ENCODE data around the gene CENPP.

The CENPP gene

DNA sequence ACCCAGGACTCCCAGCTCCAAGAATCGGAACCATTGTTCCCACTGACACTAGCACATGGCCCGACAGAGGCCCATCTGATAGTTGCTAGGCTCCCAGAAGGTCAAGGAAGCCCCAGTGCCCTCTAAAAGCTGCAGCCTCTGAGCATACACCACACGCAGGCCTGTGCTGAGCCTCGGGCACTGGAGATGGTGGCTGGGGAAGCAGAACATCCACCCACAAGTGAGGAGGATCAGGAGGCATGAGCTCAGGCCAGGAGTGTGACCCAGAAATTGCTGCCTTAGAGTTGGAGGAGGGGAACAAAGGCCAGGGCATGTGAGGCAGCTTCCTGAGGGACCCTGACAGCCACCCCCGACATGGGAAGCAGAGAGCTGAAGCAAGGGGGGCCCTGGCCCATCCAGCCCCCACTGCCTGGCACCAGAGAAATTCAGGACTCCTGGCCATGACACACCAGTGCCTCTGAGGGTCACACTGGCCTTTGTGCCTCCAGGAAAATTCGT is 322.8 kb downstream of the CENPP start:
- DNase-seq, result no peak
- Histone ChIP-seq H3K4me1 (ENCODE audit: control extremely low read depth in 1 of 4, control insufficient read depth in 4 of 4, insufficient read depth in 4 of 4, low read length in 3 of 4) (no peaks in the 10 kb centered on the region), H3K9me3 (ENCODE audit: control extremely low read depth in 1 of 5, control insufficient read depth in 4 of 5, insufficient read depth in 2 of 5, low read depth in 1 of 5, low read length in 4 of 5) (peaks cover 0 to 12% (median 3%) of the 10 kb centered on the region in 5 experiments), H3K4me3 (ENCODE audit: control insufficient read depth in 1 of 7, extremely low read depth in 1 of 7, insufficient read depth in 4 of 7, low read depth in 2 of 7, low read length in 6 of 7) (no peak overlapping the region), H3K36me3 (ENCODE audit: control insufficient read depth in 4 of 4, insufficient read depth in 4 of 4, low read length in 3 of 4) (peaks cover 11 to 77% (median 50%) of the 10 kb centered on the region in 4 experiments), H3K27ac (ENCODE audit: insufficient read depth in 1 of 2, low read depth in 1 of 2, low read length in 2 of 2, poor library complexity in 1 of 2, severe bottlenecking in 2 of 2) (no peak overlapping the region), H3K27me3 (replicated peaks in 2 of 5; ENCODE audit: control insufficient read depth in 4 of 5, insufficient read depth in 5 of 5, low read length in 4 of 5) (no peaks in the 10 kb centered on the region)
- WGBS (ENCODE audit: insufficient coverage), result 98% methylated on average over 6 of the region's 6 CpGs
- ChIA-PET CTCF (interaction anchor here (1.1 to 1.7 kb wide), 2 partner anchors 10 to 14 kb away, joined by 3 to 4 read pairs; no protein-coding TSS in a partner anchor), POLR2A (no interaction called here)

DNA sequence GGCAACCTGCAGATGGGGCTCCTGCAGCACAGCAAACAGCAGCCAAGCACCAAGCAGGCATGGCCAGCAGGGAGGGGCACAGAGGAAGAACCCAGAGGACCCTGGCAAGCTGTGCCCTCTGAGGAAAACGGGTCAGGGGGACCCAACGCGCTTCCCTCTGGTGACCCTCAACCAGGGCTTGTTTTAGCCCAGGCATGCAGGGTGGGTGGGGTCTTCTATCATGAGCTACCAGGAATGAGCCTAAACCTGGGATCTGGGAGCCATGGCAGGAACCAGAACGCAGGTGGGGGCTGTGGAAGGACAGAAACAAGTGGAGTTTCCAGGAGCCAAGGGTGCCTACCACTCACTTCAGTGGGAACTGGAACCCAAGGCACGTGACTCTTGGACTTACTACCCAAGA is 323.3 kb downstream of the CENPP start:
- Histone ChIP-seq H3K36me3 (ENCODE audit: control insufficient read depth in 4 of 4, insufficient read depth in 4 of 4, low read length in 3 of 4) (peaks cover 11 to 76% (median 51%) of the 10 kb centered on the region in 4 experiments), H3K27me3 (replicated peaks in 2 of 5; ENCODE audit: control insufficient read depth in 4 of 5, insufficient read depth in 5 of 5, low read length in 4 of 5) (no peaks in the 10 kb centered on the region), H3K27ac (ENCODE audit: insufficient read depth in 1 of 2, low read depth in 1 of 2, low read length in 2 of 2, poor library complexity in 1 of 2, severe bottlenecking in 2 of 2) (no peak overlapping the region), H3K4me1 (ENCODE audit: control extremely low read depth in 1 of 4, control insufficient read depth in 4 of 4, insufficient read depth in 4 of 4, low read length in 3 of 4) (no peaks in the 10 kb centered on the region), H3K9me3 (ENCODE audit: control extremely low read depth in 1 of 5, control insufficient read depth in 4 of 5, insufficient read depth in 2 of 5, low read depth in 1 of 5, low read length in 4 of 5) (peaks cover 0 to 12% (median 3%) of the 10 kb centered on the region in 5 experiments), H3K4me3 (ENCODE audit: control insufficient read depth in 1 of 7, extremely low read depth in 1 of 7, insufficient read depth in 4 of 7, low read depth in 2 of 7, low read length in 6 of 7) (no peak overlapping the region)
- POLR2A ChIA-PET, result no interaction called here
- no peak for DNase-seq
- CTCF ChIA-PET, result interaction anchor here (1.1 to 1.7 kb wide), 2 partner anchors 11 to 15 kb away, joined by 3 to 4 read pairs; no protein-coding TSS in a partner anchor
- WGBS (ENCODE audit: insufficient coverage), result 95% methylated on average over 4 of the region's 5 CpGs

DNA sequence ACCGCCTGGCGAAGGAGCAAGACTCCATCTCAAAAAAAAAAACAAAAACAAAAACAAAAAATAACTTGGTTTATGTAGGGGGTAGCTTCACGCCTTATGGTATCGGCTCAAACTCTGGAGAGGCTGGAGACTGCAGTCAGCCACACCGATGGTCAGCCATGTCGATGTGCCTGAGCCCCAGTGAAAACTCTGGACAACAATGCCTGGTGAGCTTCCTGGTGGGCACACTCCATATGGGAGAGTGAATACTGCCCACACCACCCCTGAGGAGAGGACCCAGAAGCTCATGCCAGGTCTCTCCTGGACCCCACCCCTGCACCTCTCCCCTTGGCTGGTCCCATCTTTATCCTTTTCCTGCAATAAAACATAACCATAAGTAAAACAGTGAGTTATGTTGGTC is 324.5 kb downstream of the CENPP start:
- DNase-seq, result no peak
- ChIA-PET POLR2A (no interaction called here), CTCF (no interaction called here)
- Histone ChIP-seq H3K4me3 (ENCODE audit: control insufficient read depth in 1 of 7, extremely low read depth in 1 of 7, insufficient read depth in 4 of 7, low read depth in 2 of 7, low read length in 6 of 7) (no peak overlapping the region), H3K27ac (ENCODE audit: insufficient read depth in 1 of 2, low read depth in 1 of 2, low read length in 2 of 2, poor library complexity in 1 of 2, severe bottlenecking in 2 of 2) (no peak overlapping the region), H3K36me3 (ENCODE audit: control insufficient read depth in 4 of 4, insufficient read depth in 4 of 4, low read length in 3 of 4) (peaks cover 13 to 76% (median 51%) of the 10 kb centered on the region in 4 experiments), H3K9me3 (ENCODE audit: control extremely low read depth in 1 of 5, control insufficient read depth in 4 of 5, insufficient read depth in 2 of 5, low read depth in 1 of 5, low read length in 4 of 5) (peaks cover 0 to 11% (median 3%) of the 10 kb centered on the region in 5 experiments), H3K4me1 (ENCODE audit: control extremely low read depth in 1 of 4, control insufficient read depth in 4 of 4, insufficient read depth in 4 of 4, low read length in 3 of 4) (no peaks in the 10 kb centered on the region), H3K27me3 (replicated peaks in 2 of 5; ENCODE audit: control insufficient read depth in 4 of 5, insufficient read depth in 5 of 5, low read length in 4 of 5) (no peaks in the 10 kb centered on the region)
- 100% methylated on average over 4 of the region's 6 CpGs for WGBS (ENCODE audit: insufficient coverage)

DNA sequence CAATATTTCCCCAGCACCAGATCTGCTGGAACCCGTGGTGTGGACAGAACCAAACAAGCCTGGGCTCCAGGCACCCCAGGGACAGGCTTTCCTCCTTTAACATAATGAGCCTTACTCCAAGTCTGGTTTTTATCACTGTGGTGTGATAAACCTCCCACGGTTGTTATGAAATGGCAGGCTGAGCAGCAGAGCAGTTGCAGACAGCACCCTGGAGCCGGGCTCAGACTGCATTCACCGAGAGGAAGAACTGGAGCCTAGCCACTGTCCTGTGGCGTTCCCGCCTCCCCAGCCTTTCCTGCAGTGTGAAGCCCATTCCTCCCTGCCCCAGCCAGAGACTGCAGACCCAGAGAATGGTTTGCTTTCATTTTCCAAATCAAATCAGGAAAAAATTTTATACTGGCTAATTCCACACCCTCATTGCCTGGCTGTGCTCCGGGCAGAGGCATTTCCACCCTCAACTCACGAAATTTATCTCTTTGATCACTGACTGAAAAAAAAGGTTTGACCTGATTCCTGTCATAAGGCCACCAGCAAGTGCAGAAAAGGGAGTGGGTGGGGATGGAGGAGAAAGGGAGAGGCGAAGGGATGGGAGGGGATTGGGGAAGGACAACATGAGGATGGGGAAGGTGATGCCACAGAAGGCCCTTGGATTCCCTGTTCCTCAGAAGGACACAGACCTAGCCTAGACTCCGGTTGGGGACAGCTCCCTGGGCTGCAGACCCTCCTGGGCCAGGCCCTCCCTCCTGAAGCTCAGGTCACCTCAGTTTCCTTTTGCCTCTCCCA is 325.3 kb downstream of the CENPP start:
- H3K36me3 ChIP-seq (ENCODE audit: control insufficient read depth in 4 of 4, insufficient read depth in 4 of 4, low read length in 3 of 4), result peaks cover 14 to 76% (median 53%) of the 10 kb centered on the region in 4 experiments
- peaks cover 0 to 5% (median 0%) of the 10 kb centered on the region in 5 experiments for H3K9me3 ChIP-seq (ENCODE audit: control extremely low read depth in 1 of 5, control insufficient read depth in 4 of 5, insufficient read depth in 2 of 5, low read depth in 1 of 5, low read length in 4 of 5)
- ChIA-PET CTCF (interaction anchor here (0.6 to 1.5 kb wide), 3 partner anchors 9 to 116 kb away, joined by 3 read pairs; no protein-coding TSS in a partner anchor), POLR2A (no interaction called here)
- WGBS (ENCODE audit: insufficient coverage), result 100% methylated on average over 8 of the region's 10 CpGs
- DNase-seq, result no peak
- no peak overlapping the region for H3K27ac ChIP-seq (ENCODE audit: insufficient read depth in 1 of 2, low read depth in 1 of 2, low read length in 2 of 2, poor library complexity in 1 of 2, severe bottlenecking in 2 of 2)
- H3K4me3 ChIP-seq (ENCODE audit: control insufficient read depth in 1 of 7, extremely low read depth in 1 of 7, insufficient read depth in 4 of 7, low read depth in 2 of 7, low read length in 6 of 7), result no peak overlapping the region
- H3K27me3 ChIP-seq (replicated peaks in 2 of 5; ENCODE audit: control insufficient read depth in 4 of 5, insufficient read depth in 5 of 5, low read length in 4 of 5), result no peaks in the 10 kb centered on the region
- H3K4me1 ChIP-seq (ENCODE audit: control extremely low read depth in 1 of 4, control insufficient read depth in 4 of 4, insufficient read depth in 4 of 4, low read length in 3 of 4), result no peaks in the 10 kb centered on the region

DNA sequence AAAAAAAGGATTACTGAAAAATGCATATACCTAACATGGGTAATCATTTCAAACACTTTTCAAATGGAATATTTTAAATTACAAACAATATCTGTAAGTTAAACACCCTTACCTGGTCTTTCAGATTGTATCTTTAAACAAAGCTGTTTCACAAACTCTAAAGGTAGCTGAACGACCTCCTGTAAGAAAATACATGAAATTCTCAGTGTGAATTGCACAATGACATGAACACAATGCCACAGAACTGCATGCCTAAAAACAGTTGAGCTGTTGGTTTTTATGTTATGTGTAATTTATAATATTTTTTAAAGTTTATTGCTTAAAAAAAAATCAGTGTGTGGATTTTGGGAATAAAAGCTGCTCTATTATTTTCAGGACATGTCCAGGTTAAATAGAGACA is 326.7 kb downstream of the CENPP start:
- POLR2A ChIA-PET, result no interaction called here
- no peak for DNase-seq
- H3K36me3 ChIP-seq (ENCODE audit: control insufficient read depth in 4 of 4, insufficient read depth in 4 of 4, low read length in 3 of 4), result peaks cover 12 to 69% (median 52%) of the 10 kb centered on the region in 4 experiments
- CTCF ChIA-PET, result interaction anchor here (1.0 to 1.5 kb wide), 3 partner anchors 8 to 79 kb away, joined by 3 to 4 read pairs (median 3); no protein-coding TSS in a partner anchor
- no CpG with 5 or more reads among the region's 1 CpG for WGBS (ENCODE audit: insufficient coverage)
- peaks cover 0 to 2% (median 0%) of the 10 kb centered on the region in 5 experiments for H3K9me3 ChIP-seq (ENCODE audit: control extremely low read depth in 1 of 5, control insufficient read depth in 4 of 5, insufficient read depth in 2 of 5, low read depth in 1 of 5, low read length in 4 of 5)
- no peaks in the 10 kb centered on the region for H3K4me1 ChIP-seq (ENCODE audit: control extremely low read depth in 1 of 4, control insufficient read depth in 4 of 4, insufficient read depth in 4 of 4, low read length in 3 of 4)
- no peaks in the 10 kb centered on the region for H3K27me3 ChIP-seq (replicated peaks in 2 of 5; ENCODE audit: control insufficient read depth in 4 of 5, insufficient read depth in 5 of 5, low read length in 4 of 5)
- H3K27ac ChIP-seq (ENCODE audit: insufficient read depth in 1 of 2, low read depth in 1 of 2, low read length in 2 of 2, poor library complexity in 1 of 2, severe bottlenecking in 2 of 2), result no peak overlapping the region
- no peak overlapping the region for H3K4me3 ChIP-seq (ENCODE audit: control insufficient read depth in 1 of 7, extremely low read depth in 1 of 7, insufficient read depth in 4 of 7, low read depth in 2 of 7, low read length in 6 of 7)

DNA sequence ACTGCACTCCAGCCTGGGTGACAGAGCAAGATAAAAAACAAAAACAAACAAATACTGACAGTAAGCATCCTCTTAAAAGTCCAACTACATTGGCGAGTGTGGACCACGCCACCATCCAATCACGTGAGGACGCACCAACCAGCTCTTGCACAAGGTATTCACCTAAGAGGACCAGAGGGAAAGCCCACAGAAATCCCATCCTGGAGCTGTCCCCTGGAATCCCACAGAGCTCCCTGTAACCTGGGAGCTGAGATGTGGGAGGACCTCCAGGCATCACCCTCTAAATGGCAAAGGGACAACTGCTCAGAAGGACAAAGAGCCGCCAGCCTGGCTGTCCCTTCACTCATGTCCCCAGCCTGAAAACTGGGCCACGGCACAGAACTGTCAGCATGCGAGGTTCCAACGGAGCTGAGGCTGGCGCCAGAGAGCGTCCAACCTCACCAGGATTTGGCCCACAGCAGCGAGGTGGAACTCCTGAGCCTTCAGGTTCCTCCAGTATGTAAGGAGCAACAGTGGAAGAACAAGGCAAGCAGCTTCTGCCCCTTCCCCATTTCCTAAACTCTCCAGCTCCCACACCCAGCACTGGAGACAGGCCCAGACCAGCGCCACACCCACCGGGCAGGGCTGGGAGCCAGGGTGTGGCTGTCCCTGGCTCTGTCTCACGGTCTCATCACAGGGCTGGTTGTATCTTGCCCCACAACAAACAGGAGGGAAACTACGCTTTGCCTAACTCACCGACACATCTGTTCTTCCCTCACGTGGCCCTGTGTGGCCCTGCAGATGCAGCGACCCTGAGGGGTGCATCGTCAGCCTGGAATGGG is 328.9 kb downstream of the CENPP start:
- 97% methylated on average over 19 of the region's 19 CpGs for WGBS (ENCODE audit: insufficient coverage)
- POLR2A ChIA-PET, result interaction anchor here (0.6 kb wide), 2 partner anchors 9 to 10 kb away, joined by 3 to 5 read pairs; no protein-coding TSS in a partner anchor

More for the DNA sequence above, 328.9 kb downstream of the CENPP start:
- Histone ChIP-seq H3K9me3 (ENCODE audit: control extremely low read depth in 1 of 5, control insufficient read depth in 4 of 5, insufficient read depth in 2 of 5, low read depth in 1 of 5, low read length in 4 of 5) (no peaks in the 10 kb centered on the region), H3K27me3 (replicated peaks in 2 of 5; ENCODE audit: control insufficient read depth in 4 of 5, insufficient read depth in 5 of 5, low read length in 4 of 5) (no peaks in the 10 kb centered on the region), H3K36me3 (ENCODE audit: control insufficient read depth in 4 of 4, insufficient read depth in 4 of 4, low read length in 3 of 4) (peaks cover 9 to 57% (median 38%) of the 10 kb centered on the region in 4 experiments), H3K4me1 (ENCODE audit: control extremely low read depth in 1 of 4, control insufficient read depth in 4 of 4, insufficient read depth in 4 of 4, low read length in 3 of 4) (no peaks in the 10 kb centered on the region), H3K4me3 (ENCODE audit: control insufficient read depth in 1 of 7, extremely low read depth in 1 of 7, insufficient read depth in 4 of 7, low read depth in 2 of 7, low read length in 6 of 7) (no peak overlapping the region), H3K27ac (ENCODE audit: insufficient read depth in 1 of 2, low read depth in 1 of 2, low read length in 2 of 2, poor library complexity in 1 of 2, severe bottlenecking in 2 of 2) (no peak overlapping the region)
- DNase-seq, result no peak
- CTCF ChIA-PET, result no interaction called here

Measured in common myeloid progenitor, CD34-positive (primary cell).